Stimulated activated CD4-positive, alpha-beta T cell treated with anti-CD3 and anti-CD28 coated beads, Interleukin-15, amount 100 ng/mL, for 1 hour (primary cell): ENCODE measurements around the gene DGCR2.
"Not testable (repeated sequence)": the region's sequence is repeated elsewhere in the genome, so short reads cannot be mapped to it uniquely, and the experiment has no call there.

Experiments used
- DNase-seq, 2 donors: peaks; one replicate each; pipeline ENCODE4 v3.0.0-alpha.2; 2020; ENCODE audit warnings: low read depth in 1 of 2, low spot score in 1 of 2

Gene DGCR2

DNA sequence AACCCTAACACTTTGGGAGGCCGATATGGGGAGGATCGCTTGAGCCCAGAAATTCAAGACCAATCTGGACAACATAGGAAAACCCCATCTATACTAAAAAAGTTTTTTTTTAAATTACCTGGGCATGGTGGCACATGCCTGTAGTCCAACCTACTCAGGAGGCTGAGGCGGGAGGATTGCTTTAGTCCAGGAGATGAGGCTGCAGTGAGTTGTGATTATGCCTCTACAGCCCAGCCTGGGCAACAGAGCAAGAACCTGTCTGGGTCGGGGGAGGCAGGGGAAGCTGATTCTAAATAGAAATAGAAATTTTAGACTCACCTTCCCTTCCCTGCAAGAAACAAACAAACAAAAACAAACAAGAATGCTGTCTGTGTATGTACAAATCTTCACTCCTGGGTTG, 133.3 kb downstream of the DGCR2 start:
- no peak for DNase-seq

DNA sequence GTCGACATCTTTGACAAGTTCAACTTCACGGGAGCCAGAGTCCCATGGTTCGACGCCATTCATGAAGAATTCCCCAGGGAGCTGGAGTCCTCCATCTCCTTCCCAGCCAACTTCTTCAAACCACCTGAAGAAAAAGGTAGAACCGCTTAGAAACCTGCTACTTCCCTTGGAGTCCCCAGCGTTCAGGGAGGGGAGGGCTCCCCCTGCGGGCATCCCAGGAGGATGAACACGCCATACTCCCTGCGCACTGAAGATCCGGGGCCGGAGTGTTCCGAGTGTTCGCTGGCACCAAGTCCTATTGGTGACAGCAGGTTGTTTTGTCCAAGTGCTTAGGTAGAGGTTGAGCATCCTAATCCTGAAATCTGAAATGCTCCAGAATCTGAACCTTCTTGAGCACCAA, 134.4 kb downstream of the DGCR2 start:
- DNase-seq = no peak

DNA sequence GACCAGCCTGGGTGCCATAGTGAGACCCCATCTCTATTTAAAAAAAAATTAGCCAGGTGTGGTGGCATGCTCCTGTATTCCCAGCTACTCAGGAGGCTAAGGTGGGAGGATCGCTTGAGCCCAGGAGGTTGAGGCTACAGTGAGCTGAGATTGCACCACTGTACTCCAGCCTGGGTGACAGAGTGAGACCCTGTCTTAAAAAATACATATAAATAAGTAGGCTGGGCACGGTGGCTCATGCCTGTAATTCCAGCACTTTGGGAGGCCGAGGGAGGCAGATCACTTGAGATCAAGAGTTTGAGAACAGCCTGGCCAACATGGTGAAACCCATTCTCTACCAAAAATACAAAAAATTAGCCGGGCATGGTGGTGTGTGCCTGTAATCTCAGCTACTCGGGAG, 135.1 kb downstream of the DGCR2 start:
- DNase-seq = not testable (repeated sequence)
